ENCODE data around the gene LGALS4.

Gene LGALS4

GRCh38 chr19:38852231-38853044 is 39.7 kb upstream of the LGALS4 start:
- ChIA-PET POLR2A (interaction anchor here (0.8 to 1.7 kb wide), 3 partner anchors 11 to 193 kb away, joined by 3 to 4 read pairs (median 3); partner anchors contain the start of genes MRPS12 and SARS2), CTCF (interaction anchor here (1.0 to 2.3 kb wide), 7 partner anchors 9 to 83 kb away, joined by 3 to 14 read pairs (median 5); partner anchors contain the start of genes MRPS12 and SARS2)
- no peak for DNase-seq (ENCODE audit: low read depth, low spot score)
- peak overlapping the region; percentile 77 for H3K4me3 ChIP-seq (ENCODE audit: low read depth, low read length)
- no peak for TF ChIP-seq CTCF (IDR thresholded peaks at IDR 0.05; ENCODE audit: insufficient read depth, low read length, missing control alignments)

- no peak for DNase-seq (ENCODE audit: low read depth, low spot score)
- H3K4me3 ChIP-seq (ENCODE audit: low read depth, low read length) = peak overlapping the region; percentile 77
- POLR2A ChIA-PET = interaction anchor here (0.7 to 1.0 kb wide), 2 partner anchors 22 to 192 kb away, joined by 3 read pairs; no protein-coding TSS in a partner anchor
- CTCF ChIA-PET = interaction anchor here (0.8 to 1.8 kb wide), 5 partner anchors 10 to 449 kb away, joined by 3 to 5 read pairs (median 3); partner anchors contain the start of genes FAM98C, MRPS12 and SARS2
- TF ChIP-seq CTCF (IDR thresholded peaks at IDR 0.05; ENCODE audit: insufficient read depth, low read length, missing control alignments) = no peak
These were observed 39.0 kb upstream of the LGALS4 start for GRCh38 chr19:38851622-38852230.

GRCh38 chr19:38850976-38851621 is 38.4 kb upstream of the LGALS4 start:
- H3K4me3 ChIP-seq (ENCODE audit: low read depth, low read length) = peak overlapping the region; percentile 77
- TF ChIP-seq CTCF (IDR thresholded peaks at IDR 0.05; ENCODE audit: insufficient read depth, low read length, missing control alignments) = no peak
- DNase-seq (ENCODE audit: low read depth, low spot score) = no peak
- ChIA-PET POLR2A (interaction anchor here (0.7 to 1.0 kb wide), 2 partner anchors 21 to 192 kb away, joined by 3 read pairs; no protein-coding TSS in a partner anchor), CTCF (interaction anchor here (0.7 to 1.8 kb wide), 5 partner anchors 10 to 448 kb away, joined by 3 to 5 read pairs (median 3); partner anchors contain the start of genes FAM98C, MRPS12 and SARS2)

- H3K4me3 ChIP-seq (ENCODE audit: low read depth, low read length) = peak overlapping the region; percentile 77
- ChIA-PET CTCF (interaction anchor here (0.7 to 1.8 kb wide), 3 partner anchors 19 to 448 kb away, joined by 3 to 5 read pairs (median 3); partner anchors contain the start of genes FAM98C, MRPS12 and SARS2), POLR2A (no interaction called here)
- peak; percentile 100 for DNase-seq (ENCODE audit: low read depth, low spot score)
- TF ChIP-seq CTCF (IDR thresholded peaks at IDR 0.05; ENCODE audit: insufficient read depth, low read length, missing control alignments) = no peak
These were observed 37.8 kb upstream of the LGALS4 start for GRCh38 chr19:38850436-38850975.

- POLR2A ChIA-PET = interaction anchor here (1.0 to 1.2 kb wide), 4 partner anchors 12 to 202 kb away, joined by 3 to 10 read pairs (median 6); partner anchors contain the start of genes ACTN4 and ECH1
- peak within 1 kb of the TSS; percentile 77 for H3K4me3 ChIP-seq (ENCODE audit: low read depth, low read length)
- CTCF ChIA-PET = interaction anchor here (1.0 to 1.2 kb wide), 4 partner anchors 19 to 112 kb away, joined by 3 read pairs; partner anchors contain the start of genes MRPS12 and SARS2
- DNase-seq (ENCODE audit: low read depth, low spot score) = no peak
- peak; percentile 91 for TF ChIP-seq CTCF (IDR thresholded peaks at IDR 0.05; ENCODE audit: insufficient read depth, low read length, missing control alignments)
These were observed 37.2 kb upstream of the LGALS4 start, which contains the start of gene HNRNPL for GRCh38 chr19:38849860-38850435. TSS of gene HNRNPL (minus strand) at chr19:38849986. CDS start at chr19:38849966, 20 bp downstream.
